Iris pigment epithelial cell (primary cell): ENCODE measurements around the gene CEP19.

Experiments
- DNase-seq: peaks from one replicate; pipeline ENCODE4 v3.0.0-alpha.2; 2011; ENCODE audit warnings: low read depth

The CEP19 gene

DNA sequence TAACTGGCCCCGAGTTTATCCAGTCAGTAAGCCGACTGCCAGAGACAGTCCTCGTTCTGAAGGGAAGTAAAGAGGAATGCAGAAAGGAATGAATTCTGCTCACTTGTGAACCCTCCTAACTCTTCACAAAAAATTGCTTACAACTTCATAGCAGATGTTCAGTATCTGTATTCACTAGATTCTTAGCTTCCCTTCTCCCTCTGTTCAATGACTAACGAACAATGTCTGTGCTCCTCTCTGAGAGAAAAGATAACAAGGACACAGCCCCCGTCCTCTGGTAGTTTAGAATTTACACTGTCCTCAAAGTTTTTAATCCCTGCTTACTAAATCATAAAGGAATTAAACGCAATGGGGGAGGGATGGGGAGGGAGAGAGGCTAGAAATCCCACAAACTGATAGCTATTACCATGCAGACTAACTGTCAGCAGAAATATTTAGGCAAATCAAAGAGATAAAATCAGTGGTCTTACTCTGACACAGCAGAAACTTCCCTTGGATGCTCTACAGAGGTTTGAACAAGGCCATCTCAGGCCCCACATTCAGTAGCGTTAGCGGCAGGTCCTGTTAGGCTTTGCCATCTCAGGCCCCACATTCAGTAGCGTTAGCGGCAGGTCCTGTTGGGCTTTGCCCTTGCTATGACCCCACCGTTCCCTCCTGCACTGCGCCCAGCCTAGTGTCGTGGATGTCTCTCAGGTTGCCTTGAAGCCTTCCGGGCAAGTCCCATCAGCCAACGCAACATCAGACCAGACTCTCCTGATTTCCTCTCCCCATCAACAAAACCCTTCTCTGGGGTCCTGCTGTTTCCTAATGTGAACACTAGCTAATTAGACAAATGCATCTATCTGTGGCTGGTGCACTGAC is 49.1 kb downstream of the CEP19 start:
- peak; percentile 29 for DNase-seq

DNA sequence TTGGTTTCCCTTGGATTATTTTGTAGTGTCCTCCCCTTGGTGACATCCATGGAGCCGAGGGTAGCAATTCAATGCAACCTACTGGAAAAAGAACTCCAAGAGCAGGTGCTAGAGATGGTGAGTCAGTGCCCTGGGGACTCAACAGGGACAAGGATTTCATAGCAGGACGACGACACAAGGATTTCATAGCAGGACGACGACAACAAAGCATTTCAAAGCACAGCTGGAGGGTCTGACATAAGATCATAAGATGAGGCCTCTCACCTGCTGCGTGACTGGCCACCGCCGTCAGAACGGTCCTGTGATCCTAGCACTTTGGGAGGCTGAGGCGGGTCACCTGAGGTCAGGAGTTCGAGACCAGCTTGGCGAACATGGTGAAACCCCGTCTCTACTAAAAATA is 50.0 kb downstream of the CEP19 start:
- DNase-seq = no peak

DNA sequence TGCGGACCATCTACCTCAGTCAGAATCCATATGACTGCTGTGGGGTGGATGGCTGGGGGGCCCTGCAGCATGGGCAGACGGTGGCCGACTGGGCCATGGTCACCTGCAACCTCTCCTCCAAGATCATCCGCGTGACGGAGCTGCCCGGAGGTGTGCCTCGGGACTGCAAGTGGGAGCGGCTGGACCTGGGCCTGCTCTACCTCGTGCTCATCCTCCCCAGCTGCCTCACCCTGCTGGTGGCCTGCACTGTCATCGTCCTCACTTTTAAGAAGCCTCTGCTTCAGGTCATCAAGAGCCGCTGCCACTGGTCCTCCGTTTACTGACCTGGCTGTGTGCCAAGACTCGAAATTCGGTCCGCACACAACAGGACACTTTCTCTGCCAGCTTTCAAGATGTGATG is 50.6 kb downstream of the CEP19 start:
- no peak for DNase-seq

DNA sequence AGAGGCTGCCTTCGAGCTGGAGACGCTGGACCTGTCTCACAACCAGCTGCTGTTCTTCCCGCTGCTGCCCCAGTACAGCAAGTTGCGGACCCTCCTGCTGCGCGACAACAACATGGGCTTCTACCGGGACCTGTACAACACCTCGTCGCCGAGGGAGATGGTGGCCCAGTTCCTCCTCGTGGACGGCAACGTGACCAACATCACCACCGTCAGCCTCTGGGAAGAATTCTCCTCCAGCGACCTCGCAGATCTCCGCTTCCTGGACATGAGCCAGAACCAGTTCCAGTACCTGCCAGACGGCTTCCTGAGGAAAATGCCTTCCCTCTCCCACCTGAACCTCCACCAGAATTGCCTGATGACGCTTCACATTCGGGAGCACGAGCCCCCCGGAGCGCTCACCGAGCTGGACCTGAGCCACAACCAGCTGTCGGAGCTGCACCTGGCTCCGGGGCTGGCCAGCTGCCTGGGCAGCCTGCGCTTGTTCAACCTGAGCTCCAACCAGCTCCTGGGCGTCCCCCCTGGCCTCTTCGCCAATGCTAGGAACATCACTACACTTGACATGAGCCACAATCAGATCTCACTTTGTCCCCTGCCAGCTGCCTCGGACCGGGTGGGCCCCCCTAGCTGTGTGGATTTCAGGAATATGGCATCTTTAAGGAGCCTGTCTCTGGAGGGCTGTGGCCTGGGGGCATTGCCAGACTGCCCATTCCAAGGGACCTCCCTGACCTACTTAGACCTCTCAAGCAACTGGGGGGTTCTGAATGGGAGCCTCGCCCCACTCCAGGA is 51.5 kb downstream of the CEP19 start:
- no peak for DNase-seq

DNA sequence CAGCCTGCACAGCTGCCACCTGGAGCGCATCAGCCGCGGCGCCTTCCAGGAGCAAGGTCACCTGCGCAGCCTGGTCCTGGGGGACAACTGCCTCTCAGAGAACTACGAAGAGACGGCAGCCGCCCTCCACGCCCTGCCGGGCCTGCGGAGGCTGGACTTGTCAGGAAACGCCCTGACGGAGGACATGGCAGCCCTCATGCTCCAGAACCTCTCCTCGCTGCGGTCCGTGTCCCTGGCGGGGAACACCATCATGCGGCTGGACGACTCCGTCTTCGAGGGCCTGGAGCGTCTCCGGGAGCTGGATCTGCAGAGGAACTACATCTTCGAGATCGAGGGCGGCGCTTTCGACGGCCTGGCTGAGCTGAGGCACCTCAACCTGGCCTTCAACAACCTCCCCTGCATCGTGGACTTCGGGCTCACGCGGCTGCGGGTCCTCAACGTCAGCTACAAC is 52.1 kb downstream of the CEP19 start:
- DNase-seq = no peak
